Measurements from ENCODE around the gene TMEM45B.

Gene TMEM45B

GRCh38 chr11:129849447-129850130 is 33.9 kb downstream of the TMEM45B start:
- Histone ChIP-seq H3K36me3 (replicated peaks) (no peaks in the 10 kb centered on the region), H3K27ac (no peak overlapping the region), H3K27me3 (replicated peaks) (no peaks in the 10 kb centered on the region), H3K4me3 (ENCODE audit: low read depth, low read length) (no peak overlapping the region)
- no peak for TF ChIP-seq CTCF (IDR thresholded peaks at IDR 0.05; ENCODE audit: low read depth, low read length, missing control alignments)
- no peak for DNase-seq
- in situ Hi-C loops (cut with HindIII; ENCODE audit: low pct_ligation_motif_present, low sequenced_read_pairs), result no loop called here

- Histone ChIP-seq H3K4me3 (ENCODE audit: low read depth, low read length) (no peak overlapping the region), H3K27me3 (replicated peaks) (no peaks in the 10 kb centered on the region), H3K27ac (no peak overlapping the region), H3K36me3 (replicated peaks) (no peaks in the 10 kb centered on the region)
- in situ Hi-C loops (cut with HindIII; ENCODE audit: low pct_ligation_motif_present, low sequenced_read_pairs), result no loop called here
- DNase-seq, result no peak
- TF ChIP-seq CTCF (IDR thresholded peaks at IDR 0.05; ENCODE audit: low read depth, low read length, missing control alignments), result no peak
Measured at GRCh38 chr11:129852125-129852740, 36.6 kb downstream of the TMEM45B start.

- no peak for TF ChIP-seq CTCF (IDR thresholded peaks at IDR 0.05; ENCODE audit: low read depth, low read length, missing control alignments)
- no peak for DNase-seq
- Histone ChIP-seq H3K27ac (no peak overlapping the region), H3K27me3 (replicated peaks) (no peaks in the 10 kb centered on the region), H3K4me3 (ENCODE audit: low read depth, low read length) (no peak overlapping the region), H3K36me3 (replicated peaks) (no peaks in the 10 kb centered on the region)
- in situ Hi-C loops (cut with HindIII; ENCODE audit: low pct_ligation_motif_present, low sequenced_read_pairs), result no loop called here
Measured at GRCh38 chr11:129853518-129854231, 38.0 kb downstream of the TMEM45B start.

- in situ Hi-C loops (cut with HindIII; ENCODE audit: low pct_ligation_motif_present, low sequenced_read_pairs), result no loop called here
- Histone ChIP-seq H3K4me3 (ENCODE audit: low read depth, low read length) (no peak overlapping the region), H3K27ac (no peak overlapping the region), H3K27me3 (replicated peaks) (no peaks in the 10 kb centered on the region), H3K36me3 (replicated peaks) (no peaks in the 10 kb centered on the region)
- no peak for TF ChIP-seq CTCF (IDR thresholded peaks at IDR 0.05; ENCODE audit: low read depth, low read length, missing control alignments)
- no peak for DNase-seq
Measured at GRCh38 chr11:129854232-129854805, 38.7 kb downstream of the TMEM45B start.

GRCh38 chr11:129855086-129855485 is 39.4 kb downstream of the TMEM45B start:
- in situ Hi-C loops (cut with HindIII; ENCODE audit: low pct_ligation_motif_present, low sequenced_read_pairs), result no loop called here
- DNase-seq, result no peak
- H3K27ac ChIP-seq, result no peak overlapping the region
- H3K36me3 ChIP-seq (replicated peaks), result no peaks in the 10 kb centered on the region
- no peak overlapping the region for H3K4me3 ChIP-seq (ENCODE audit: low read depth, low read length)
- H3K27me3 ChIP-seq (replicated peaks), result no peaks in the 10 kb centered on the region
- no peak for TF ChIP-seq CTCF (IDR thresholded peaks at IDR 0.05; ENCODE audit: low read depth, low read length, missing control alignments)

Measured in brain microvascular endothelial cell (primary cell).